ENCODE measurements around the gene TM4SF5.
"Not testable (repeated sequence)": the region's sequence is repeated elsewhere in the genome, so short reads cannot be mapped to it uniquely, and the experiment has no call there.

The TM4SF5 gene

DNA sequence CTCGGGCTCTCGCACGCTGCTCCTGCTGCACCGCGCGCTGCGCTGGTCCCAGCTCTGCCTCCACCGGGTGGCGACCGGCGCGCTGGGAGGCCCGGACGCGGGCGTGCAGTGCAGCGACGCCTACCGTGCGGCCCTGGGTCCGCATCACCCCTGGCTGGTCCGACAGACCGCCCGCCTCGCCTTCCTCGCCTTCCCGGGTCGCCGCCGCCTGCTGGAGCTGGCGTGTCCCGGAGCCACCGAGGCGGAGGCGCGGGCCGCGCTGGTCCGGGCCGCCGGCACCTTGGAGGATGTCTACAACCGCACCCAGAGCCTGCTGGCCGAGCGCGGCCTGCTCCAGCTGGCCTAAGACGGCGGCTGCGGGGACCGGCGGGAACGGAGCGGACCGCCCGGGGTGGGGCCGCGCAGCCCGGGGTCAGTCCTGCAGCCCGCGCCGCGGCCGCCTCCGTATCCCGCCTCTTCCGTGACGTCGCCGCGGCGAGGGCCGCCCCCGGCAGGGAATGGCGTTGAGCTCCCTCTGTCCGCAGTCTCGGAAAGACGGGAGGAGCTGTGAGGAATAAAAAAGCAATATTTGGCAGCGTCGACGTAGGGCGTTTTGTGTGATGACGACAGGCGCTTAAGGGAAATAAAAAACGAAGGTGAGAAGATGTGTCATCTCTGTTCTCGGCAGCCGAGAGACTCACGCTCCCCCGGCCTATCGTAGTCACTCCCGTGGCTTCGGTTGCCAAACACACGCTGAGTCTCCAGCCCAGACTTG, 18.4 kb downstream of the TM4SF5 start:
- DNase-seq, result peak; percentile 56 to 88 (median 73)

DNA sequence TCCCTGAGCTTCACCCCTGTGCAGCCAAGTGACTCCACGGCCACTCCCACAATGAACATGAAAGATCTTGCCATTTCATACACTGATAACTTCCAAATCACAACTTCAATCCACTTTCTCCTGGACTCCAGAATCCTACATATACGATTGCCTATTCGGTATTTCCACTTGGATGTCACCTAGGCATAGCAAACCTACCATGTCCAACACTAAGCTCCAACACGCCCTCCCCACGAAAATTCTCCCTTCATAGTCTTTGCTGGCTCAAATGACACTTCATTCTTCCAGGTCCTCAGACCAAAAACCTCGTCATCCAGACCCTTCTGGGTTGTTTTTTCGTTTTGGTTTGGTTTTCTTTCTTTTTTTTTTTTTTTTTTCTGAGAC, 19.0 kb downstream of the TM4SF5 start:
- DNase-seq, result no peak

DNA sequence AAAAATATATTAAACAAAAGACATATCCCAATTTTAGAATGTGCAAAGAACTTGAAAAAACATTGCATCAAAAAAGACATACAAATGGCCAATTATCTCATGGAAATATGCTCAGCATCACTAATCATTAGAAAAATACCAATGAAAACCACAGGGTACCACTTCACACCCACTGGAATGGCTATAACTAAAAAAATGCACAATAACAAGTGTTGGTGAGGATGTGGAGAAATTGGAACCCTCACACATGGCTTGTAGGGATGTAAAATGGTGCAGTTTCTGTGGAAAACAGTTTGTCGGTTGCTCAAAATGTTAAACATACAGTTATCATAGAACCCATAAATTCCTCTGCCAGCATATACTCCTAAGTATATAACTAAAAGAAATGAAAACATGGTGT, 23.5 kb downstream of the TM4SF5 start:
- DNase-seq, result no peak

DNA sequence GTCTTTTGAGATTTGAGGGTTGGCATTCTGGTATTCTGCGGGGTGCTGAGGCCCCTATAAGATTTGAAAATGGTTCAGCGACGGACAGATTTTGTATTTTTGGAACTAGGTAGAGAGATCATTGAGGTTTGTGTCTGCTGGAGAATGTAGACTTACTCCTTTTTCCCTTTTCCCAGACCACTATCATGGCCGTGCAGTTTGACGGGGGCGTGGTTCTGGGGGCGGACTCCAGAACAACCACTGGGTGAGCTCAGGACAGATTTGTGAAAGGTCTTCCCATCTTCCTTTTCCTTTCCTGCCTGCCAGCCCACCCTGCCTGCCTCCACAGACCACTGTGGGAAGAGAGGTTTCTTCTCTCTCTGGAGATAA, 24.9 kb downstream of the TM4SF5 start:
- DNase-seq, result peak in 1 of 5 experiments; percentile 36

DNA sequence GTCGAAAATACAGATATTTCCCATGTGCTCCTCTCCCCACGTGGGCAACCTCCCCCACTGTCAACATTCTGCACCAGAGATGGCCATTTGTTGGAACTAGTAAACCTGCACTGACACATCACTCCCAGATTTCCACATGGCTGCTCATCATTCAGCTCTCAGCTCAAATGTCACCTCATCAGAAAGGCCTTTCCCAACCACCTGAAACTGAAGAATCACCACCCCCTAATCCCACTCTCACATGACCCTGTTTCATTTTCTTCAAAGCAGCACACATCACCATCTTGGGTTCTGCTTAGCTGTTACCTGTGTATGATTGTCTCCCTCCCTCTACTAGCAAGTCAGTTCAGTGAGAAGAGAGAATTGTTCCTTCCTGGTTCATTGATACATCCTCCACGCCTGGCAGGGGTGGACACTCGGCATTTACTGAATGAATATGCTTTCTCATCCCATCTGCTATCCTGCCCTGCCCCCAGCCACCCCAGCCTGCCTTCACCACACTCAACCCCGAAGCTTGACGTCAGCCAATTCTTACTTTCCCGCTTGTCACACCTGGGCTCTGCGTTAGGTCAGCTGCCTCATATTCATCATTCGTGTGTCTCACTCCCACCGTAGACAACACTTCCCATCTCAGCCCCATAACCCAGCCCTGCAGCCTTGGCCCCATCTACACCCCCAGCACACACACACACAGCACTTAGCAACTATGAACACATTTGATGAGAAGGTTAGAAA, 28.9 kb downstream of the TM4SF5 start:
- DNase-seq, result no peak

DNA sequence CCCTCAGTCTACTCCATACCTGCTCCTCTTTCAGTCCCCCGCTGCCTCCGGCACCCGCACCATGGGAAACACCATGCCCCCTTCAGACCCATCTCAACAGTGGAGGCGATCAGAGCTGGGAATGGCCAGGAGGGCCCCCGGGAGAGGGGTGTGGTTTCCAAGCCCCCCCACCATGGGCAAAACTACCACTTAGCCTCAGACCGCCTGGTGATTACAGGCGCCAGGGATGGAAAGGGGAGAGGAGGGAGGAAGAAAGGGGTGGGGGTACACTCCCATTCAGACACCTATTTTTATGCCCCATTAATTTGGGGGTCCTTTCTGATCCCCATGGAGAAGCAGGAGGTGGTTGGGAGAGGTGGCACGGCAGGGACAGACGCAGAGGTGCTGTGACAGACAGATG, 30.5 kb downstream of the TM4SF5 start, which contains the start of gene C17orf114:
Gene C17orf114, minus strand, starts transcription at position 101 of the 400 bp plus-strand sequence.
- DNase-seq, result no peak

DNA sequence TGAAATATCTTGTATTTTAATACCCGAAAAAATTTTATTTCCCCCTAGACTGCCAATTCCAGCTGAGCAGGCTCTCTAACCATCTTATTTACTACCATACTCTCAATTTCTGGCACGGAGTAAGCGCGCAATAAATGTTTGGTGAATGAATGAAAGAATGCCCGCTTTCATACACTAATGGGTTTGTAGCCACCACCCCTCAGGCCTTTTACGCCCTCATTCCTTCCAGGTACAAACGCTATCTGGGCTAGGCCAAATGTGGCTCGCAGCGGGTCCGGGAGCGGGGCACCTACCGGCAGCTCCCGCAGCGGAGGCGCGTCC, 34.7 kb downstream of the TM4SF5 start:
- DNase-seq, result no peak

DNA sequence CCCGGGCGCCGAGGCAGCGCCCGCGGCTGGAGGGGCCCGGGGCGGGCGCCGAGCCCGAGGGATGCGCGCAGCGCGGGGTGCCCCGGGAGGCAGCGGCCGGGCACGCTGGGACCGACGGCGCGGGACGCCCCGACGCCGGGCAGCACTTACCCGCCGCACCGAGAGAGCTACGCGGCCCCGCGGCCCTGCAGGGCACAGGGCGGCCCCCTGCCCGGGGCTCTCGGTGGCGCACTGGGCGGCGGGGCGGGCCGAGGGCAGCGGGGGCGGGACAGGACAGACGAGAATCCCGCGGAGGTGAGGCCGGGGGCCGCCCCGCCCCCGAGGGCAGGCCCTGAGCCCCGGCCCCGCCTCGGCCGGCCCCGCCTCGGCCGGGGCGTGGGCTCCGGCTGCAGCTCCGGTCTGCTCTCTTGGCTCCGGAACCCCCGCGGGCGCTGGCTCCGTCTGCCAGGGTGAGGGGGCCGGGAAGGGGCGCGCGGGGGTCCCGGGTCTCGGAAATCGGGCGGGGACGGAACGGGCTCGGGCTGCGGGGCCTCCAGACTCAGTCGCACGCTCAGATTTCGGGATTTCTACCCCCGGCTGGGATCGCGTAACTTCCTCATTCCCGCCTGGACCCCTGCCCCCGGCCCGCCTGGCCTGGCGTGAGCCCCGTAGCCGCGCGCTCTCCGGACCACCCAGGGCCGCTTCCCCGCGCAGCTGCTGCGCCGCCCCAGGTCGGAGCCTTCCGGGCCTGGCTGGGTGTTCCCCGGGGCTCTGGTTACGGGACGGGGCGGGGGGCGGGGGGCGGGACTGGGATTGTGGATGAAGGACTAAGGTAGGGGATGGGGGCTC, 35.3 kb downstream of the TM4SF5 start, which contains the start of gene PLD2:
Gene PLD2, plus strand, starts transcription at position 376 of the 828 bp plus-strand sequence. CDS start 621 bp downstream, outside the sequence.
- peak; percentile 78 to 90 (median 80) for DNase-seq

DNA sequence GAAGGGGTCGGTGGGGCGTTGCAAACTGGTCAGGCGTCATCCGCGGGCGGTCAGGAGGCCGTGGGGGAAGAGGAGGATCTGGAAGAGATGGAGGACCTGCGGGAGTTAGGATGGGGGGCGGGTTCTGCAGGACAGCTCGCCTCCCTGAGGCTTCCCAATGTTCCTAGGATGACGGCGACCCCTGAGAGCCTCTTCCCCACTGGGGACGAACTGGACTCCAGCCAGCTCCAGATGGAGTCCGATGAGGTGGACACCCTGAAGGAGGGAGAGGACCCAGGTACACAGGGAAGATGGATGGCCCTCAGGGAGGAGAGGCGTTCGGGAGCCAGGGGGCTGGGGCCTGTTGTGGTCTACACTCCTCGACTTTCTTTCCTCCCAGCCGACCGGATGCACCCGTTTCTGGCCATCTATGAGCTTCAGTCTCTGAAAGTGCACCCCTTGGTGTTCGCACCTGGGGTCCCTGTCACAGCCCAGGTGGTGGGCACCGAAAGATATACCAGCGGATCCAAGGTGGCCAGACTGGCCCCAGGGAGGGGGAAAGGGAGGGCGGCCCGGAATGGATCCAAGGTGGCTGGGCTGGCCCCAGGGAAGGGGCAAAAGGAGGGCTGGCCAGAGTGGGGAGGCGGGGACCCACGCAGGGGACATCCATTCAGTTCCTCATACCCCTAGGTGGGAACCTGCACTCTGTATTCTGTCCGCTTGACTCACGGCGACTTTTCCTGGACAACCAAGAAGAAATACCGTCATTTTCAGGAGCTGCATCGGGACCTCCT, 36.1 kb downstream of the TM4SF5 start:
- DNase-seq, result no peak

DNA sequence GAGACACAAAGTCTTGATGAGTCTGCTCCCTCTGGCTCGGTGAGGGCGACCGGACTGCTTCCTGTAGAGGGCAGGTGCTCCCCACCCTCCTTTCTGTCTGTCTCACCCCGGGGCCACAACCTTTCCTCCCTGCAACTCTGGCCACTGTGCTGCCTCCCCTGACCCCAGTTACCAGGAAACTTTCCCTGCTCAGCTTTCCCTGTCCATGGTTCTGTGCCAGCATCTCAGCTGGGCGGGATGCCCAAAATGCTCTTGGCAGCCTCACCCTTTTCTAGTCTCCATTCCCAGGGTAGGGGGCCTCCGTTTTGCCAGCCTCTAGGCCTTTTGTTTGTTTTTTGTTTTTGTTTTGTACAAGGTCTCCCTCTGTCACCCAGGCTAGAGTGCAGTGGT, 36.7 kb downstream of the TM4SF5 start:
- no peak for DNase-seq

DNA sequence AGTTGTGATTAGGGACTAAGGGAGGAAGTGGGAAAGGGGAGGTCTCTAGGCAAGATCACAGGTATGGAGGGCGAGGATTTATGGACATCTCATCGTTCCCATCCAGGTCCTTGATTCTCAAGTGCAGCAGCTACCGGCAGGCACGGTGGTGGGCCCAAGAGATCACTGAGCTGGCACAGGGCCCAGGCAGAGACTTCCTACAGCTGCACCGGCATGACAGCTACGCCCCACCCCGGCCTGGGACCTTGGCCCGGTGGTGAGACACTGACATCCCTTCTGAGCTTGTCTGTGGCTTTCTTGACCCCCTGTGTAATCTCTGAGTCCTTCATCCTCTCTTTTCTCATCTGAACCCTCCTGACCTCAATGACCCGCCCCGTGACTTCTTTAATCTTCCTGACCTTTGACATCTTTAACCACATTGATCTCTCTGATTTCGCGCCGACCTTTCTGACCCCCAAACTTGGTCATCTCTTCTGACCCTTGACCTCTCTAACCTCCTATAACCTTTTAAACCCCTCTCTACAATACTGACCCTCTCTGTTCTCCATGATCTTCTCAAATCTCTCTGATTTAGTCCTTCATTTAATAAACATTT, 39.1 kb downstream of the TM4SF5 start:
- no peak for DNase-seq

DNA sequence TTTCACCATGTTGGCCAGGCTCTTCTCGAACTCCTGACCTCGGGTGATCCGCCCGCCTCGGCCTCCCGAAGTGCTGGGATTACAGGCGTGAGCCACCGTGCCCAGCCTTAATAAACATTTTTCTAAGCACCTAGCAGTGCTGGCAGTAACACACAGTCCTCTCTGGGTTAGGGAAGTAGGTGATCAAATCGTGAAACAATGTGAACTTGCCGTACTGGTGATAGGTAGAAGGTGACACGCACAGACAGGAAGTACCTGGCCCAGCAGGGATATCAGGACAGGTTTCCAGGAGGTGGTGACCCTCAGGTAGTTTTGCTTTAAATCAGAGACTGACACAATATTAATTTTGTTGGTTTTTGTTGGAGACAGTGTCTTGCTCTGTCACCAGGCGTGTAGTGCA, 39.8 kb downstream of the TM4SF5 start:
- DNase-seq, result no peak

DNA sequence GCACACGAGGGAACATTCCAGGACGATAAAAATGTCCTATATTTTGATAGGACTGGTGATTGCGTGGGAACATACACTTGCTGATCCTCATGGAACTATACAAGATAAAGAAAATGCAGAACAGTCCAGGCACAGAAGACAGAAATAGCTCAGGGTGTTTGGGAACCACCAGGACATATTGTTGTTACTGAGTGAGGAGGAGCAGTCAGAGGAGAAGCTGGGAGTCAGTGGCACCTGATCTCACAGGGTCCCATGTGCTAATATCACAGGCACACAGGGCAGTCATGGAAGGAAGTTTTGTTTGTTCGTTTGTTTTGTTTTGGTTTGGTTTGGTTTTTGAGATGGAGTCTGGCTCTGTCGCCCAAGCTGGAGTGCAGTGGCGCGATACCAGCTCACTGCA, 41.0 kb downstream of the TM4SF5 start:
- DNase-seq, result no peak

DNA sequence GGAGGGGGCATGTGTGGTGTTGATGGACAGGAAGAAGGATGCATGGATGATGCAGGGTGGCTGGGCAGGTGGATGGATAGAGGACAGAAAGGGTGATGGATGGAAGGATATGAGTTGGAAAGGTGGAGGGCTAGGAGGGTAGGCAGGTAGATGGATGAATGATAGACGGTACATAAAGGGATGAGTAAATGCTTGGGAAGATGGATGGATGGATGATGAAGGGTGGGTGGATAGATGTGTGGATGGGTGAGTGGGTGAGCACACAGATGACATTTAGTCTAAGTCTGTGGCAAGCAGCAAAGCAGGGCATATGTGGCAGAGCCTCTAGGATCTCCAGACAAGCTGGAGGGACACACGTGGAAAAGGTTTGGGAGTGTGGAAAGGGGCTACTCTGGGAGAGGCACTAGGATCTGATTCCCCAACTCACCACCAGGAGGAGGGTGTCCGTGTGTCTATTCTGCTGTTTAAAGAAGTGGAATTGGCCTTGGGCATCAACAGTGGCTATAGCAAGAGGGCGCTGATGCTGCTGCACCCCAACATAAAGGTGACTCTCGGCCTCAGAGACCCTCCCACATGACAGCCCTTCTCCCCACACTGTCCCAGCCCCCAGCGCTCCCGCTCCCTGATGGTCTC, 43.5 kb downstream of the TM4SF5 start:
- no peak for DNase-seq

DNA sequence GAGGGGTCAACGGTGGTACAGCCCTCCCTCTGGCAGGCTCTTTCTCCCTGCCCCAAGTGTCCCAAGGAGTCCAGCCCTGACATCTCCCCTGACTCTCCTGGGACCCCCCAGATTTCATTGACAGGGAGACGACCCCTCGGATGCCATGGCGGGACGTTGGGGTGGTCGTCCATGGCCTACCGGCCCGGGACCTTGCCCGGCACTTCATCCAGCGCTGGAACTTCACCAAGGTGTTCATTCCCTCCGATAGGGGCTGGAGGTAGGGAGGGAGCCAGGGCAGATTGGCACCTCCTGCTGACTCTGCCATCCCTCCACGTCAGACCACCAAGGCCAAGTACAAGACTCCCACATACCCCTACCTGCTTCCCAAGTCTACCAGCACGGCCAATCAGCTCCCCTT, 45.1 kb downstream of the TM4SF5 start:
- DNase-seq, result no peak

DNA sequence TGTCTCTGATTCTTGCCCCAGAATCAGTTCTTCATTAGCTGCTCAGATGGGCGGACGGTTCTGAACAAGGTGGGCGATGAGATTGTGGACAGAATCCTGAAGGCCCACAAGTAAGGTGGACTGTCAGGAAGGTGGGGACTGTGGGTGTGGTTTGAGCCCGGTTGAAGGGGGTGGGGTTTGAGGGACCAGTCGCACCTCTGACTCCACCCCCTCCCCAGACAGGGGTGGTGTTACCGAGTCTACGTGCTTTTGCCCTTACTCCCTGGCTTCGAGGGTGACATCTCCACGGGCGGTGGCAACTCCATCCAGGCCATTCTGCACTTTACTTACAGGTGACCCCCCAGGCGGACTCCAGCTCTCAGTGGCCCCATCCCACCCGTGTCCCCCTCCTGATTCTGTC, 46.6 kb downstream of the TM4SF5 start:
- DNase-seq, result no peak

DNA sequence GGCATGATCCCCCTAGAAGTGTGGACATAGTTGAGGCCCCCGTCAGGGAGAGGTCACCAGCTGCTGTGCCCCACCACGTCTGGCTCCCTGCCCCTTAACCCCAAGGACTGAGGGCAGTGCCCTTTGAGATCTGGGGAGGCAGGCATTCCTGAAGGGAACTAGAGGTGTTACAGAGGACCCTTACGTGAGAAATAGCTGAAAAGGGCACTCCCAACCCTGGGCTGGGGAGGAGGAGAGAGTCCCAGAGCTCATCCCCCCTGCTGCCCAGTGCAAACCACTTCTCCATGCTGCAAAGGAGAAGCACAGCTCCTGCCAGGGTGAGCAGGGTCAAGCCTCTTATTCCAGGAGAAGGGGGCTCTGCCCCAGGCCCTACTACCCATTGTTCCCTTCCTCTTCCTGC, 51.1 kb downstream of the TM4SF5 start:
- no peak for DNase-seq

DNA sequence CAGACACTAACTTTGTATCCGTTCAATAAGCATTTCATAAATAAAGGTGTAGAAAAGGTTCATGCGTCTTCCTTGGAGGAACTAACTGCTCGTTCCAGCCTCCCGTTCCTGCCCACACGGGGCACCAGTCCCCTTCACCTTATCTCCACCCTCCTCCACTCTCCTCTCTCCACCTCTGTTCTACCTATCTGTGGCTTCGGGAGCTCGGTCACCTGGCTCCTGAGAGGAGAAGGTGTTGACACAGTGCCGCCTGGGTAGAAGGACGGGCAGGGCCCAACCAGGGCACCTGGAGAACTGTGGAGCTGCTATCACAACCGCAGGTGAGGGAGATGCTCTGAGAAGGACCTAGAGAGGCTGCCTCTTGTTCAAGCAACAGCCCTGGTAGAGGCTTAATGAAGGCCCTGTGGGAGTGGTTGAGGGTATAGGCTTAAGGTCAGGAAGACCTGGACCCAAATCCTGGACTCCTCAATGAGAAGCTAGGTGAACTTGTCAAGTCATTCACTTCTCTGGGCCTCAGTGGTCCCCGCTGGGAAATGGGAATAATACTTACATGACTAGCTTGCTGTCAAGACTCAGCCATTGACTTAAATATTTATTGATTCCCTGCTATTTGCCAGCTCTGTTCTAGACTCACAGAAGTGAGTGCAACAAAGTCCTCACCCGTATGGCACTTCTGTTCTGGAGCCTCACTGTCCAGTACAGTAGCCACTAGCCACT, 51.8 kb downstream of the TM4SF5 start:
- DNase-seq, result no peak

DNA sequence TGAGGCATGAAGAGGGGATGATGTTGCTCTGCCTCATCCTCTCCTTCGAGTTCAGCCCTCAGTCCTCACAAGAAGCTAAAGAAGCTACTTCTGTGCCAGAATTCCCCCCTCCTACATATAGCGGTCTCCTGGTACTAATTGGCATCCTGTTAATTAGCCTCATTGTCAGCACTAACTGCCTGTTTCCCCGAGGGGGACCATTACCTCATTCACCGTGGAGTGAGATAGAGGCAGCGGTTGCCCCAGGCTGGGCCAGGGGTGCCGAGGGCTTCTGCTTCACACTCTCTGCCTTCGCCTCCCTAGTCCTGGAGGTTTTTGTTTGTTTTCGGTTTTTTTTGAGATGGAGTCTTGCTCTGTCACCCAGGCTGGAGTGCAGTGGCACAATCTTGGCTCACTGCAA, 55.7 kb downstream of the TM4SF5 start:
- DNase-seq, result no peak

DNA sequence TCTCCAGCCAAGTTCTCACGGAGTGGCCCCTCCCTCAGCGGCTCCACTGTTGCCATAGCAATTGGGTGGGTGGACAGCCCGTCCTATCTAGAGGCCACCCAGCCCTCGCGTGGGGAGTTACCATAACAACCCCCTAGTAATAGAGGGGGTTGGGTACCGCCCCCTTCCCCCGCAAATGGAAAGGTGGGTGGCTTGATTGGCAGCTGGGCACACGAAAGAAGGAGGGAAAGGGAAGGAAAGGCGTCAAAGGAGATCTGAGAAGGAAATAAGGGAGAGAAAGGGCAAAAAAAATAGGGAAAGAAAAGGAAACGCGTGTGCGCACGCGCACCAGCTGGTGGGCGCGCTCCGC, 61.1 kb downstream of the TM4SF5 start:
- DNase-seq, result not testable (repeated sequence)

All from T-helper 2 cell (primary cell).